H1 (cell line): ENCODE data around the gene PRKN.

ENCODE experiments used
- EP300 ChIP-seq, 2 experiments: IDR thresholded peaks; 1 replicate in 1 of 2; 2 replicates in 1 of 2; pipeline ENCODE4 v1.6.1; 2011 to 2012; ENCODE audit warnings: low read depth in 2 of 2, low read length in 2 of 2, mild to moderate bottlenecking in 2 of 2, borderline replicate concordance in 1 of 2, inconsistent platforms in 1 of 2, moderate library complexity in 1 of 2
- MAFK ChIP-seq: IDR thresholded peaks from 2 replicates; pipeline ENCODE4 v1.6.1; 2012; ENCODE audit warnings: low read depth, mild to moderate bottlenecking, improper control_type of control experiment, low read length
- TF ChIP-seq, protein P1 (sequence below), 3 experiments: IDR thresholded peaks; 1 replicate in 2 of 3; 2 replicates in 1 of 3; pipeline versions ENCODE4 v1.5.1 to v1.6.1; 2011; ENCODE audit warnings: low read length in 3 of 3, mild to moderate bottlenecking in 3 of 3, inconsistent platforms in 2 of 3, low read depth in 1 of 3, moderate library complexity in 1 of 3; ENCODE audit not compliant: insufficient read depth in 1 of 3; ENCODE audit errors: control extremely low read depth in 1 of 3

DNA sequence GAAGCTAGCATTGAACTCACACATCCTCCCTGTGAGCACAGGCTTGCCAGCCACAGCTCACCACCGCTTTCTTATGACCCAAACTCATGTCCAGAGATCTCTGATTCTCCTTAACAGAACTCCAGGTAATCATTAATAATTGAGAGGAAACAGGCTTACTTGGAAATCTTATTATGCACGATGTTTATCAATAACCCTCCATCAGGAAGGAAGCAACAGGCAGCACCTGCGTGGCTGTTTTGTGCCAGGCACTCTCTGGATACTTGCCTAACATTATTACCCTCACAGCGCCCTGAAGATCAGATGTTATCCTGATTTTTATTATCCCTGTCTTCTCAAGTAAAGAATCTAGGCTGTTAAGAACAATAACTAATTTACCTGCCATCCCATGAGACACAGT is 306.6 kb downstream of the PRKN start:
- TF ChIP-seq, protein P1, sequence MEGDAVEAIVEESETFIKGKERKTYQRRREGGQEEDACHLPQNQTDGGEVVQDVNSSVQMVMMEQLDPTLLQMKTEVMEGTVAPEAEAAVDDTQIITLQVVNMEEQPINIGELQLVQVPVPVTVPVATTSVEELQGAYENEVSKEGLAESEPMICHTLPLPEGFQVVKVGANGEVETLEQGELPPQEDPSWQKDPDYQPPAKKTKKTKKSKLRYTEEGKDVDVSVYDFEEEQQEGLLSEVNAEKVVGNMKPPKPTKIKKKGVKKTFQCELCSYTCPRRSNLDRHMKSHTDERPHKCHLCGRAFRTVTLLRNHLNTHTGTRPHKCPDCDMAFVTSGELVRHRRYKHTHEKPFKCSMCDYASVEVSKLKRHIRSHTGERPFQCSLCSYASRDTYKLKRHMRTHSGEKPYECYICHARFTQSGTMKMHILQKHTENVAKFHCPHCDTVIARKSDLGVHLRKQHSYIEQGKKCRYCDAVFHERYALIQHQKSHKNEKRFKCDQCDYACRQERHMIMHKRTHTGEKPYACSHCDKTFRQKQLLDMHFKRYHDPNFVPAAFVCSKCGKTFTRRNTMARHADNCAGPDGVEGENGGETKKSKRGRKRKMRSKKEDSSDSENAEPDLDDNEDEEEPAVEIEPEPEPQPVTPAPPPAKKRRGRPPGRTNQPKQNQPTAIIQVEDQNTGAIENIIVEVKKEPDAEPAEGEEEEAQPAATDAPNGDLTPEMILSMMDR (IDR thresholded peaks at IDR 0.05; ENCODE audit: control extremely low read depth in 1 of 3, insufficient read depth in 1 of 3, low read depth in 1 of 3, low read length in 3 of 3), result no peak
- TF ChIP-seq MAFK (no peak), EP300 (IDR thresholded peaks at IDR 0.05; ENCODE audit: borderline replicate concordance in 1 of 2, low read depth in 2 of 2, low read length in 2 of 2) (no peak)
